ENCODE results near the gene HBQ1.
"Not testable (repeated sequence)": the region's sequence is repeated elsewhere in the genome, so short reads cannot be mapped to it uniquely, and the experiment has no call there.

HBQ1 gene

GRCh38 chr16:194516-194915, 14.3 kb downstream of the HBQ1 start:
- FAIRE-seq = no peak

GRCh38 chr16:200388-200787, 20.1 kb downstream of the HBQ1 start:
- FAIRE-seq (no peak), DNase-seq (ENCODE audit: insufficient read length, low spot score) (no peak)

More at GRCh38 chr16:194516-194915, 14.3 kb downstream of the HBQ1 start:
- no peak for DNase-seq (ENCODE audit: insufficient read length, low spot score)

- FAIRE-seq = no peak
- no peak for DNase-seq (ENCODE audit: insufficient read length, low spot score)
Observed at GRCh38 chr16:203246-203645, 23.0 kb downstream of the HBQ1 start.

- FAIRE-seq; DNase-seq (ENCODE audit: insufficient read length, low spot score): not testable (repeated sequence)
Observed at GRCh38 chr16:204046-204445, 23.8 kb downstream of the HBQ1 start.

- not testable (repeated sequence) for FAIRE-seq
Observed at GRCh38 chr16:209359-209758, 29.1 kb downstream of the HBQ1 start.

GRCh38 chr16:211631-212180, 31.4 kb downstream of the HBQ1 start:
- not testable (repeated sequence) for FAIRE-seq; DNase-seq (ENCODE audit: insufficient read length, low spot score)

More at GRCh38 chr16:209359-209758, 29.1 kb downstream of the HBQ1 start:
- not testable (repeated sequence) for DNase-seq (ENCODE audit: insufficient read length, low spot score)

GRCh38 chr16:212999-213398, 32.7 kb downstream of the HBQ1 start:
- DNase-seq (ENCODE audit: insufficient read length, low spot score) = no peak
- FAIRE-seq = no peak

- FAIRE-seq (no peak), DNase-seq (ENCODE audit: insufficient read length, low spot score) (no peak)
Observed at GRCh38 chr16:220021-220420, 39.8 kb downstream of the HBQ1 start.

GRCh38 chr16:228151-228851, 48.0 kb downstream of the HBQ1 start:
- FAIRE-seq = no peak
- DNase-seq (ENCODE audit: insufficient read length, low spot score) = no peak

- FAIRE-seq (peak; percentile 86), DNase-seq (ENCODE audit: insufficient read length, low spot score) (peak; percentile 92)
Observed at GRCh38 chr16:228852-229730, 48.8 kb downstream of the HBQ1 start, which contains the start of gene LUC7L. LUC7L (minus strand) TSS chr16:229449; CDS start chr16:229339, 110 bp downstream.

- FAIRE-seq (no peak), DNase-seq (ENCODE audit: insufficient read length, low spot score) (no peak)
Observed at GRCh38 chr16:229731-230281, 49.5 kb downstream of the HBQ1 start.

- FAIRE-seq; DNase-seq (ENCODE audit: insufficient read length, low spot score): not testable (repeated sequence)
Observed at GRCh38 chr16:230351-230750, 50.1 kb downstream of the HBQ1 start.
